ENCODE data around the gene FBXW12.

Gene FBXW12

GRCh38 chr3:48372377-48372770 is 355 bp downstream of the FBXW12 start:
- Histone ChIP-seq H3K4me1 (ENCODE audit: control insufficient read depth, insufficient read depth, low read length, poor library complexity, severe bottlenecking) (no peaks in the 10 kb centered on the region), H3K27ac (ENCODE audit: insufficient read depth, low read length, poor library complexity, severe bottlenecking) (no peak overlapping the region), H3K4me3 (ENCODE audit: insufficient read depth, low read depth, low read length, poor library complexity, severe bottlenecking) (no peak overlapping the region), H3K36me3 (ENCODE audit: control insufficient read depth, insufficient read depth, low read length) (no peaks in the 10 kb centered on the region), H3K27me3 (replicated peaks; ENCODE audit: control insufficient read depth, insufficient read depth, low read length, poor library complexity, severe bottlenecking) (no peaks in the 10 kb centered on the region), H3K9me3 (ENCODE audit: control insufficient read depth, low read length) (no peaks in the 10 kb centered on the region)
- no peak for DNase-seq

- DNase-seq: no peak
- no peak overlapping the region for H3K27ac ChIP-seq (ENCODE audit: insufficient read depth, low read length, poor library complexity, severe bottlenecking)
- no peaks in the 10 kb centered on the region for H3K9me3 ChIP-seq (ENCODE audit: control insufficient read depth, low read length)
- H3K27me3 ChIP-seq (replicated peaks; ENCODE audit: control insufficient read depth, insufficient read depth, low read length, poor library complexity, severe bottlenecking): no peaks in the 10 kb centered on the region
- H3K36me3 ChIP-seq (ENCODE audit: control insufficient read depth, insufficient read depth, low read length): no peaks in the 10 kb centered on the region
- H3K4me3 ChIP-seq (ENCODE audit: insufficient read depth, low read depth, low read length, poor library complexity, severe bottlenecking): no peak overlapping the region
- H3K4me1 ChIP-seq (ENCODE audit: control insufficient read depth, insufficient read depth, low read length, poor library complexity, severe bottlenecking): no peaks in the 10 kb centered on the region
Observed at GRCh38 chr3:48372862-48373435, 930 bp downstream of the FBXW12 start.

DNA sequence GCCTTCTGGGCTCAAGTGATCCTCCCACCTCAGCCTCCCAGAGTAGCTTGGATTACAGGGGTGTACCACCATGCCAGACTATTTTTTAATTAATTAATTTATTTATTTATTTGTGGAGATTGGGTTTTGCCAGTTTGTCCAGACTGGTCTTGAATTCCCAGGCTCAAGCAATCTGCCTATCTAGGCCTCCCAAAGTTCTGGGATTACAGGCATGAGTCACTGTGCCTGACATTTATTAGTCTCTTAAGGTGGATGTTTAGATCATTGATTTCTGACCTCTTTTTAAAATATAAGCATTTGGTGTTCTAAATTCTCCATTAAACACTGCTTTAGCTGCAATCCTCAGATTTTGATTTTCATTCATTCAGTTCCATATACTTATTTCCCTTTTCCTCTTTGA is 15.6 kb downstream of the FBXW12 start:
- no peak for DNase-seq
- Histone ChIP-seq H3K4me3 (ENCODE audit: insufficient read depth, low read depth, low read length, poor library complexity, severe bottlenecking) (no peak overlapping the region), H3K4me1 (ENCODE audit: control insufficient read depth, insufficient read depth, low read length, poor library complexity, severe bottlenecking) (no peaks in the 10 kb centered on the region), H3K27ac (ENCODE audit: insufficient read depth, low read length, poor library complexity, severe bottlenecking) (no peak overlapping the region), H3K9me3 (ENCODE audit: control insufficient read depth, low read length) (no peaks in the 10 kb centered on the region), H3K36me3 (ENCODE audit: control insufficient read depth, insufficient read depth, low read length) (no peaks in the 10 kb centered on the region), H3K27me3 (replicated peaks; ENCODE audit: control insufficient read depth, insufficient read depth, low read length, poor library complexity, severe bottlenecking) (no peaks in the 10 kb centered on the region)

GRCh38 chr3:48388966-48389365 is 16.9 kb downstream of the FBXW12 start:
- no peaks in the 10 kb centered on the region for H3K4me1 ChIP-seq (ENCODE audit: control insufficient read depth, insufficient read depth, low read length, poor library complexity, severe bottlenecking)
- no peak overlapping the region for H3K27ac ChIP-seq (ENCODE audit: insufficient read depth, low read length, poor library complexity, severe bottlenecking)
- no peaks in the 10 kb centered on the region for H3K27me3 ChIP-seq (replicated peaks; ENCODE audit: control insufficient read depth, insufficient read depth, low read length, poor library complexity, severe bottlenecking)
- no peak overlapping the region for H3K4me3 ChIP-seq (ENCODE audit: insufficient read depth, low read depth, low read length, poor library complexity, severe bottlenecking)
- no peak for DNase-seq
- H3K36me3 ChIP-seq (ENCODE audit: control insufficient read depth, insufficient read depth, low read length): no peaks in the 10 kb centered on the region
- no peaks in the 10 kb centered on the region for H3K9me3 ChIP-seq (ENCODE audit: control insufficient read depth, low read length)

GRCh38 chr3:48394391-48394790 is 22.4 kb downstream of the FBXW12 start:
- Histone ChIP-seq H3K4me3 (ENCODE audit: insufficient read depth, low read depth, low read length, poor library complexity, severe bottlenecking) (no peak overlapping the region), H3K4me1 (ENCODE audit: control insufficient read depth, insufficient read depth, low read length, poor library complexity, severe bottlenecking) (no peaks in the 10 kb centered on the region), H3K27me3 (replicated peaks; ENCODE audit: control insufficient read depth, insufficient read depth, low read length, poor library complexity, severe bottlenecking) (no peaks in the 10 kb centered on the region), H3K27ac (ENCODE audit: insufficient read depth, low read length, poor library complexity, severe bottlenecking) (no peak overlapping the region), H3K9me3 (ENCODE audit: control insufficient read depth, low read length) (no peaks in the 10 kb centered on the region), H3K36me3 (ENCODE audit: control insufficient read depth, insufficient read depth, low read length) (no peaks in the 10 kb centered on the region)
- no peak for DNase-seq

DNA sequence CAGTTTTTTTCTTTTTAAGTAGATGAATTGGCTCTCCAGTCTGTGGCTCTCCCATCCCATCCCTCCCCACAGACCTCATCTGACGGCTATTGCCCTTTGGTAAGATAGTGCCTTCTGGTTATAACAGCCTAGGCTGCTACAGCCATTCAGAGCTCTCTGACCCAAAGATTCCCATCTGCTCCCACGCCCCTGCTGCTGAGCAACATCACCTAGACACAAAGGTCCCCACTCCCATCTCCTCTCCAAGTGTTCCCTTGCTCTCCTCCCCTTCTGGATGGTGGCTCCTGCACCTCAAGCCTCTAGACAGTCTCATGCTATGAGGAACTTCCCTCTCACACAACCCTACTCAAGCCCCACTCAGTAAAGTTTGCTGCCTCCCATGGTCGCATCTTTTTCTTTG is 23.7 kb downstream of the FBXW12 start:
- Histone ChIP-seq H3K27ac (ENCODE audit: insufficient read depth, low read length, poor library complexity, severe bottlenecking) (no peak overlapping the region), H3K4me3 (ENCODE audit: insufficient read depth, low read depth, low read length, poor library complexity, severe bottlenecking) (no peak overlapping the region), H3K4me1 (ENCODE audit: control insufficient read depth, insufficient read depth, low read length, poor library complexity, severe bottlenecking) (no peaks in the 10 kb centered on the region), H3K9me3 (ENCODE audit: control insufficient read depth, low read length) (no peaks in the 10 kb centered on the region), H3K27me3 (replicated peaks; ENCODE audit: control insufficient read depth, insufficient read depth, low read length, poor library complexity, severe bottlenecking) (no peaks in the 10 kb centered on the region), H3K36me3 (ENCODE audit: control insufficient read depth, insufficient read depth, low read length) (no peaks in the 10 kb centered on the region)
- DNase-seq: no peak

GRCh38 chr3:48397767-48398681 is 26.0 kb downstream of the FBXW12 start:
- H3K4me1 ChIP-seq (ENCODE audit: control insufficient read depth, insufficient read depth, low read length, poor library complexity, severe bottlenecking): no peaks in the 10 kb centered on the region
- H3K27ac ChIP-seq (ENCODE audit: insufficient read depth, low read length, poor library complexity, severe bottlenecking): no peak overlapping the region
- no peaks in the 10 kb centered on the region for H3K27me3 ChIP-seq (replicated peaks; ENCODE audit: control insufficient read depth, insufficient read depth, low read length, poor library complexity, severe bottlenecking)
- H3K9me3 ChIP-seq (ENCODE audit: control insufficient read depth, low read length): no peaks in the 10 kb centered on the region
- DNase-seq: no peak
- no peak overlapping the region for H3K4me3 ChIP-seq (ENCODE audit: insufficient read depth, low read depth, low read length, poor library complexity, severe bottlenecking)
- no peaks in the 10 kb centered on the region for H3K36me3 ChIP-seq (ENCODE audit: control insufficient read depth, insufficient read depth, low read length)

- no peak overlapping the region for H3K4me3 ChIP-seq (ENCODE audit: insufficient read depth, low read depth, low read length, poor library complexity, severe bottlenecking)
- no peaks in the 10 kb centered on the region for H3K9me3 ChIP-seq (ENCODE audit: control insufficient read depth, low read length)
- H3K27ac ChIP-seq (ENCODE audit: insufficient read depth, low read length, poor library complexity, severe bottlenecking): no peak overlapping the region
- no peaks in the 10 kb centered on the region for H3K4me1 ChIP-seq (ENCODE audit: control insufficient read depth, insufficient read depth, low read length, poor library complexity, severe bottlenecking)
- no peaks in the 10 kb centered on the region for H3K36me3 ChIP-seq (ENCODE audit: control insufficient read depth, insufficient read depth, low read length)
- DNase-seq: no peak
- H3K27me3 ChIP-seq (replicated peaks; ENCODE audit: control insufficient read depth, insufficient read depth, low read length, poor library complexity, severe bottlenecking): no peaks in the 10 kb centered on the region
Observed at GRCh38 chr3:48398701-48399386, 26.8 kb downstream of the FBXW12 start.

GRCh38 chr3:48399387-48400172 is 27.6 kb downstream of the FBXW12 start:
- Histone ChIP-seq H3K4me3 (ENCODE audit: insufficient read depth, low read depth, low read length, poor library complexity, severe bottlenecking) (no peak overlapping the region), H3K4me1 (ENCODE audit: control insufficient read depth, insufficient read depth, low read length, poor library complexity, severe bottlenecking) (no peaks in the 10 kb centered on the region), H3K36me3 (ENCODE audit: control insufficient read depth, insufficient read depth, low read length) (no peaks in the 10 kb centered on the region), H3K9me3 (ENCODE audit: control insufficient read depth, low read length) (no peaks in the 10 kb centered on the region), H3K27me3 (replicated peaks; ENCODE audit: control insufficient read depth, insufficient read depth, low read length, poor library complexity, severe bottlenecking) (no peaks in the 10 kb centered on the region), H3K27ac (ENCODE audit: insufficient read depth, low read length, poor library complexity, severe bottlenecking) (no peak overlapping the region)
- DNase-seq: no peak
